NCI-H146 treated with DMSO at 0.1 percent for 48 hours (cell line): ENCODE results near the gene SERPINE1.
"Not testable (repeated sequence)": the region's sequence is repeated elsewhere in the genome, so short reads cannot be mapped to it uniquely, and the experiment has no call there.

Source experiments
- DNase-seq: peaks from one replicate; lab custom pipeline; 2025; ENCODE audit not compliant: unreplicated experiment; lab: John Stamatoyannopoulos, UW

SERPINE1 gene

GRCh38 chr7:101121991-101122932 lies 4.6 kb upstream of the SERPINE1 start:
- DNase-seq: no peak

GRCh38 chr7:101122933-101123702 lies 3.8 kb upstream of the SERPINE1 start:
- DNase-seq: no peak

GRCh38 chr7:101123703-101124068 lies 3.2 kb upstream of the SERPINE1 start:
- DNase-seq: no peak

- DNase-seq: no peak
Measured at GRCh38 chr7:101124376-101125056, 2.4 kb upstream of the SERPINE1 start.

GRCh38 chr7:101125989-101126650 lies 784 bp upstream of the SERPINE1 start:
- DNase-seq: no peak

GRCh38 chr7:101127460-101128039 lies 646 bp downstream of the SERPINE1 start:
- no peak for DNase-seq

GRCh38 chr7:101128040-101128834 lies 1.3 kb downstream of the SERPINE1 start:
- DNase-seq: no peak

GRCh38 chr7:101129603-101130117 lies 2.8 kb downstream of the SERPINE1 start:
- DNase-seq: no peak

GRCh38 chr7:101132626-101133600 lies 6.0 kb downstream of the SERPINE1 start:
- DNase-seq: not testable (repeated sequence)

- no peak for DNase-seq
Measured at GRCh38 chr7:101133621-101134398, 6.9 kb downstream of the SERPINE1 start.

GRCh38 chr7:101134399-101134980 lies 7.6 kb downstream of the SERPINE1 start:
- DNase-seq: peak; percentile 48

- no peak for DNase-seq
Measured at GRCh38 chr7:101137651-101138212, 10.8 kb downstream of the SERPINE1 start.

GRCh38 chr7:101138213-101138870 lies 11.4 kb downstream of the SERPINE1 start:
- peak; percentile 44 for DNase-seq

- DNase-seq: no peak
Measured at GRCh38 chr7:101140339-101140699, 13.4 kb downstream of the SERPINE1 start.

- DNase-seq: no peak
Measured at GRCh38 chr7:101140746-101141382, 14.0 kb downstream of the SERPINE1 start.
